PC-3 (cell line): ENCODE results near the gene KCNJ9. TPM values are rescaled to one million over a fixed set of nuclear protein-coding genes. Genes with fewer than 3 reads are reported as not detected.

Experiments
- ATAC-seq: fragments of 200-7000 bp; cut with Tn5 transposase; 2 replicates; pipeline ENCODE4 v1.9.1; 2020; ENCODE audit warnings: mild to moderate bottlenecking, moderate library complexity
- BruUV-seq: library from RNA; stranded (reverse); fragments of 400-500 nt; replicated peaks from 2 replicates; lab custom pipeline; 2021; lab: Mats Ljungman, UMichigan
- CTCF ChIA-PET: fragments of 300-600 bp; sonication (Branson Sonifier 250); formaldehyde crosslinking; loops from one replicate; lab custom pipeline; 2022; ENCODE audit warnings: antibody characterized with exemption; lab: Charles Lee
- POLR2A ChIA-PET: fragments of 300-600 bp; sonication (Branson Sonifier 250); formaldehyde crosslinking; loops from one replicate; lab custom pipeline; 2022; ENCODE audit warnings: antibody characterized with exemption; ENCODE audit not compliant: unreplicated experiment; lab: Charles Lee
- DNase-seq: peaks from one replicate; pipeline ENCODE4 v3.0.0-alpha.2; 2015
- H2AFZ ChIP-seq: fragments of 300-600 bp; sonication (generic); 2 replicates; pipeline ENCODE4 v1.6.0; 2016; ENCODE audit warnings: antibody characterized with exemption, low read length
- H3F3A ChIP-seq: fragments of 300-600 bp; sonication (generic); one replicate; pipeline ENCODE4 v1.6.0; 2017; ENCODE audit warnings: antibody characterized with exemption, low read length, control low read depth, mild to moderate bottlenecking; ENCODE audit not compliant: unreplicated experiment
- H3K27ac ChIP-seq: fragments of 300-600 bp; sonication (generic); 2 replicates; pipeline ENCODE4 v1.5.1; 2016; ENCODE audit warnings: mild to moderate bottlenecking, low read length
- H3K27me3 ChIP-seq: fragments of 300-600 bp; sonication (generic); 2 replicates; pipeline ENCODE4 v1.6.1; 2016; ENCODE audit warnings: low read length, mixed read lengths
- H3K36me3 ChIP-seq: fragments of 300-600 bp; sonication (generic); 2 replicates; pipeline ENCODE4 v1.6.1; 2016; ENCODE audit warnings: low read depth, mixed run types, low read length, mixed read lengths
- H3K4me1 ChIP-seq: fragments of 300-600 bp; sonication (generic); 2 replicates; pipeline ENCODE4 v1.5.1; 2016; ENCODE audit warnings: low read length; ENCODE audit not compliant: insufficient read depth
- H3K4me2 ChIP-seq: fragments of 300-600 bp; sonication (generic); 2 replicates; pipeline ENCODE4 v1.6.0; 2016; ENCODE audit warnings: low read length
- H3K4me3 ChIP-seq: fragments of 300-600 bp; sonication (generic); 2 replicates; pipeline ENCODE4 v1.5.1; 2016; ENCODE audit warnings: mild to moderate bottlenecking, low read length, mixed read lengths
- H3K79me2 ChIP-seq: fragments of 300-600 bp; sonication (generic); 2 replicates; pipeline ENCODE4 v1.6.1; 2017; ENCODE audit warnings: low read length, mixed read lengths
- H3K9ac ChIP-seq: fragments of 300-600 bp; sonication (generic); 2 replicates; pipeline ENCODE4 v1.6.0; 2016; ENCODE audit warnings: mild to moderate bottlenecking, low read length
- H3K9me2 ChIP-seq: fragments of 300-600 bp; sonication (generic); replicated peaks from 2 replicates; pipeline ENCODE4 v1.6.1; 2016; ENCODE audit warnings: mixed run types, low read length, mixed read lengths
- H3K9me3 ChIP-seq: fragments of 300-600 bp; sonication (generic); 2 replicates; pipeline ENCODE4 v1.6.1; 2016; ENCODE audit warnings: low read length, mixed read lengths
- H4K20me1 ChIP-seq: fragments of 300-600 bp; sonication (generic); 2 replicates; pipeline ENCODE4 v1.6.1; 2016; ENCODE audit warnings: low read length, mixed read lengths
- CTCF ChIP-seq: fragments of 300-600 bp; sonication (generic); conservative IDR thresholded peaks from 2 replicates; pipeline ENCODE4 v1.5.1; 2017; ENCODE audit warnings: antibody characterized with exemption, low read depth, mild to moderate bottlenecking, low read length
- EZH2 ChIP-seq: fragments of 300-600 bp; sonication (generic); IDR thresholded peaks from one replicate; pipeline ENCODE4 v1.6.1; 2017; ENCODE audit warnings: antibody characterized with exemption, mild to moderate bottlenecking, low read length; ENCODE audit not compliant: unreplicated experiment
- EZH2phosphoT487 ChIP-seq: fragments of 300-600 bp; sonication (generic); IDR thresholded peaks from 2 replicates; pipeline ENCODE4 v1.6.1; 2018; ENCODE audit warnings: mild to moderate bottlenecking, antibody characterized with exemption, low read length, borderline replicate concordance
- intact Hi-C: fragments of 100-400 bp; cut with micrococcal nuclease; formaldehyde crosslinking; loops from 2 replicates; pipeline ENCODE4 v1.9.0; 2023
- total RNA-seq: library from RNA; depleted of rRNA; stranded (reverse); fragments of >200 nt; gene quantifications from 2 replicates; pipeline ENCODE4 v1.2.3, GENCODE V29; 2014

KCNJ9 gene
- total RNA-seq, 1 experiment from 2014 or later, result not detected

- TF ChIP-seq CTCF, result no peak
- no peak for TF ChIP-seq EZH2
- TF ChIP-seq EZH2phosphoT487, result no peak
- Histone ChIP-seq H3K9ac (no peak overlapping the region), H3K27ac (no peak overlapping the region), H3K4me3 (no peak overlapping the region), H3K36me3 (no peaks in the 10 kb centered on the region), H3K27me3 (no peaks in the 10 kb centered on the region), H3K79me2 (no peaks in the 10 kb centered on the region), H3K4me2 (no peak overlapping the region), H3K9me2 (no peaks in the 10 kb centered on the region), H3K4me1 (peaks cover 7% of the 10 kb centered on the region), H4K20me1 (no peaks in the 10 kb centered on the region), H3F3A (no peaks in the 10 kb centered on the region), H2AFZ (no peak overlapping the region), H3K9me3 (no peaks in the 10 kb centered on the region)
- intact Hi-C loops, result no loop called here
- ATAC-seq (no peak), DNase-seq (no peak)
- POLR2A ChIA-PET, result no interaction called here
- CTCF ChIA-PET, result no interaction called here
- no TSS peak for BruUV-seq
These were observed 10.4 kb downstream of the KCNJ9 start for GRCh38 chr1:160091666-160092223.

- Histone ChIP-seq H3F3A (no peaks in the 10 kb centered on the region), H3K4me1 (peaks cover 14% of the 10 kb centered on the region), H3K27ac (no peak overlapping the region), H3K4me2 (no peak overlapping the region), H3K9me3 (no peaks in the 10 kb centered on the region), H3K4me3 (no peak overlapping the region), H4K20me1 (no peaks in the 10 kb centered on the region), H2AFZ (no peak overlapping the region), H3K79me2 (0 out of 2 replicates have a peak, but pooled peaks cover 5% of the 10 kb centered on the region), H3K27me3 (no peaks in the 10 kb centered on the region), H3K9me2 (no peaks in the 10 kb centered on the region), H3K9ac (no peak overlapping the region), H3K36me3 (no peaks in the 10 kb centered on the region)
- no TSS peak for BruUV-seq
- no peak for DNase-seq
- TF ChIP-seq EZH2 (no peak), EZH2phosphoT487 (no peak), CTCF (no peak)
- intact Hi-C loops, result no loop called here
- ChIA-PET POLR2A (no interaction called here), CTCF (no interaction called here)
- ATAC-seq, result no peak
These were observed 11.2 kb downstream of the KCNJ9 start for GRCh38 chr1:160092366-160093068.

- ChIA-PET CTCF (no interaction called here), POLR2A (no interaction called here)
- no peak overlapping the region for H3K9ac ChIP-seq
- TF ChIP-seq EZH2 (no peak), EZH2phosphoT487 (no peak), CTCF (no peak)
- DNase-seq (no peak), ATAC-seq (no peak)
- no peaks in the 10 kb centered on the region for H3K9me3 ChIP-seq
- BruUV-seq, result no TSS peak
- peaks cover 19% of the 10 kb centered on the region for H3K4me1 ChIP-seq
- H3F3A ChIP-seq, result no peaks in the 10 kb centered on the region
- H3K27ac ChIP-seq, result no peak overlapping the region
- H3K79me2 ChIP-seq, result 0 out of 2 replicates have a peak, but pooled peaks cover 7% of the 10 kb centered on the region
- H3K4me2 ChIP-seq, result no peak overlapping the region
- no peaks in the 10 kb centered on the region for H3K27me3 ChIP-seq
- no peaks in the 10 kb centered on the region for H3K36me3 ChIP-seq
- intact Hi-C loops, result no loop called here
- no peaks in the 10 kb centered on the region for H3K9me2 ChIP-seq
- H3K4me3 ChIP-seq, result no peak overlapping the region
- H4K20me1 ChIP-seq, result no peaks in the 10 kb centered on the region
- no peak overlapping the region for H2AFZ ChIP-seq
These were observed 11.7 kb downstream of the KCNJ9 start for GRCh38 chr1:160093069-160093395.
